Activated naive CD4-positive, alpha-beta T cell (primary cell): ENCODE results near the gene LRP10.

Experiments
- DNase-seq, 4 experiments: peaks; one replicate each; lab custom pipeline; 2025; lab: John Stamatoyannopoulos, UW

LRP10 gene

DNA sequence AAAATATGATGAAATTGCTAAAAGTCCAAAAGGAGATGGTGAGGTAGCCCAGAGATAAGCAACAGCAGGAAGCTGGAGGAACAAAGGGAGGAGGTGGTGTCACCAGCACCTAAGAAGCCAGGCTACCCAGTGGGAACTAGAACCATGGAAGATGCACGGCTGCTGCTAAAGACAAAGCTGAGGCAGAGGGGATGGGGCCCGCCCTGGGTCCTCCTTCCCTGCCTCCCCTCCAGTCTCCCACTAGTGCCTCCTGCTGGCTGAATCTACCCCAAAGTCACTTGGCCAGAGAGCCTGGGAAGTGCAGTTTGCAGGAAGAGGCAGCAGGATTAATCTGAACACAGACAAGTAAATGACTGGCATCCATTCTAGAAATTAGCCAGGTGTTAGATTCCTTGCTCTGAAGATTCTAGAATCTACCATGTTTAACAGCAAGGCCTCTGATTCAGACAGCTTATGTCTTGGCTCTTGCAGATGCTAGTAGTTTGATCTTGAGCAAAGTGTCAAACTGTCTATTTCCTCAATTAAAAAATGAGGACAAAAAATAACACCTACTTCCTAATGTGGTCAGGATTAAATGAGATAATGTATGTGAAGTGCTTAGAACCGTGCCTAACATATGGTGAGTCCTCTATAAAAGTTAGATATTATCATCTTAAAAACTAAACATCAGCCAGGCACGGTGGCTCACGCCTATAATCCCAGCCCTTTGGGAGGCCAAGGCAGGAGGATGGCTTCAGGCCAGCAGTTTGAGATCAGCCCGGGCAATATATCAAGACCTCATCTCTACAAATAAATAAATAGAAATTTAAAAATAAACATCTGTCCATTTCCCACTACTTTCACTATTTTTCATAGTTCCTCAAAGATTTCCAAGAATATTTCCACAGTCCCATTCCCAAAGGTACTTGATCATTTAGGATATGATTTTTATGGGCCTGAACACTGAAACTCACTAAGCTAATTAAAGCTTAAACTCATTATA, 5.8 kb upstream of the LRP10 start:
- DNase-seq: no peak

DNA sequence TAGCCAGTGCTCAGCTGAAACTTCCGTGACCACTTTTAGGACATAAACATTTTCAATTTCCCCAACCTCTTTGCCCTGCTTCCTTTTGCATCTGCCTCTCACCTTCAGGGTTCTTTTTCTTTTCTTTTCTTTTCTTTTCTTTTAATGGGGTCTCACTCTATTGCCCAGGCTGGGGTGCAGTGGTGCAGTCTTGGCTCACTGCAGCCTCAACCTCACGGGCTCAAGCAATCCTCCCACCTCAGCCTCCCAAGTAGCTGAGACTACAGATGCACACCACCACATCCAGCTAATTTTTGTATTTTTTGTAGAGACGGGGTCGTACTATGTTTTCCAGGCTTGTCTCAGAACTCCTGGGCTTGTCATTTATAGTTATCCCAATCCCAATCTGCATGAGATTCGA, 4.7 kb upstream of the LRP10 start:
- DNase-seq: no peak

DNA sequence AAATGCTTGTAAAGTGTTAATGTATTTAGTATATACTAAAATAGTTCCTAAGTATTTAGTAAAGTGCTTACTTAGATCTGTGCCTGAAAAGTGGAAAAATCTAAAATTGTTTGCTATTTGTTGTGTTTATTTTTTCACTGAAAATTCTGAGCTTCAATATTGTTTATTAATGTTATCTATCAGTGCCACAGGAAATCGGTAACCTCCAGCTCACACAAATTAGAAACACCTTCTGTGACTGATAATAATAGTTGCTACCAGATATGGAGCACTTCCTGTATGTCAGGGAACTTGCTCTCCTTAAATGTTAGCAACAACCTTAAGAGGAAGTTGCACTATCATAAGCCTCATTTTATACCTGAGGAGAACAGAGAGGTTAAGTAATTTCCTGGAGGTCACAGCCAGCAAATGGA, 723 bp upstream of the LRP10 start:
- DNase-seq: no peak

DNA sequence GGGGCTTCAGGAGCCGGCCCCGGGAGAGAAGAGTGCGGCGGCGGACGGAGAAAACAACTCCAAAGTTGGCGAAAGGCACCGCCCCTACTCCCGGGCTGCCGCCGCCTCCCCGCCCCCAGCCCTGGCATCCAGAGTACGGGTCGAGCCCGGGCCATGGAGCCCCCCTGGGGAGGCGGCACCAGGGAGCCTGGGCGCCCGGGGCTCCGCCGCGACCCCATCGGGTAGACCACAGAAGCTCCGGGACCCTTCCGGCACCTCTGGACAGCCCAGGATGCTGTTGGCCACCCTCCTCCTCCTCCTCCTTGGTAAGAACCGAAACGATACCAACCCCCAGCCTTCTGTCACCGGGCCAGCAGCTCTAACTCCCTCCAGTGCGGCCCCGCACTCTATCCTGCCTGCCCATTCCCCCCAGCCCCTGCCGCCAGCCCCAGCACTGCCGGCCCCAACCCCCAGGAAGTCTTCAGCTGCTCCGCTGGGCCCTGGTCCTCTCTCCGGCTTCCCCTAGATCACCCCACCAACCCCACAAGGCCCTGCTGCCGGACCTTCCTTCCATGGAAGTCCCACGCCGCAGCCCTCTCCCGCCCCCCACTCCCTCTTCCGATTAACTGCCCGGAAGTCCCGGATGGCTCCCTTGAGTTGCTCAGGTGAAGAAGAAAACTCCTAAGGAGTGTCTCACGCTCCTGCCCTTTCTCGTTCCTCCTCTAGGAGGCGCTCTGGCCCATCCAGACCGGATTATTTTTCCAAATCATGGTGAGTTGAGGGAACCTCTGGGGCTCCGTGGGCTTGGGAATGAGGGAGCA, 693 bp downstream of the LRP10 start:
- DNase-seq: peak; percentile 24 to 60 (median 46)

DNA sequence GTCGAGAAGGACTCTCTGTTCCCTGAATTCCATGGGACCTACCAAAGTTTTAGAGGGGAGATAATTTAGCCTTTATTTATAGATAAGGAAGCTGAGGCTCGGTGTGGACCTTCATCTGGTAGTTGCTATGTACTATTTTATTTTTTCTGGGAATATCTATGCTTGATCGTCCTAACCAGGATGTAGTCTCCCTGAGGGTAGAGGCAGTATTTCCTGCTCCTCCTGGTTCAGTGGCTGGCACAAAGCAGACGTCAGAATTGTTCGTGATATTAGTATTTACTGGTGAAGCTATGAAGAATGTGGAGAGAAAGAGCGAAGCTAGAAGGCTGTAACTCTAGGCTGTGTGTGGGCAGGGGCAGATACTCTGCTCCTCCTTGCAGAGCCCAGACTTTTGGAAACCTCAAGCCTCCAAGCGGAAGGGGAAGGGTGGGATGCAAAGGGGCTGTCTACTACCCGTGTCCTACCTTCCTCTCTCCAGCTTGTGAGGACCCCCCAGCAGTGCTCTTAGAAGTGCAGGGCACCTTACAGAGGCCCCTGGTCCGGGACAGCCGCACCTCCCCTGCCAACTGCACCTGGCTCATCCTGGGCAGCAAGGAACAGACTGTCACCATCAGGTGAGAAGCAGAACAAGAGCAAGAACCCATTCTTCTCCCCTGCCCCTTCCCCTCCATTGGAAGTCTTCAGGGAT, 1.4 kb downstream of the LRP10 start:
- DNase-seq: no peak

DNA sequence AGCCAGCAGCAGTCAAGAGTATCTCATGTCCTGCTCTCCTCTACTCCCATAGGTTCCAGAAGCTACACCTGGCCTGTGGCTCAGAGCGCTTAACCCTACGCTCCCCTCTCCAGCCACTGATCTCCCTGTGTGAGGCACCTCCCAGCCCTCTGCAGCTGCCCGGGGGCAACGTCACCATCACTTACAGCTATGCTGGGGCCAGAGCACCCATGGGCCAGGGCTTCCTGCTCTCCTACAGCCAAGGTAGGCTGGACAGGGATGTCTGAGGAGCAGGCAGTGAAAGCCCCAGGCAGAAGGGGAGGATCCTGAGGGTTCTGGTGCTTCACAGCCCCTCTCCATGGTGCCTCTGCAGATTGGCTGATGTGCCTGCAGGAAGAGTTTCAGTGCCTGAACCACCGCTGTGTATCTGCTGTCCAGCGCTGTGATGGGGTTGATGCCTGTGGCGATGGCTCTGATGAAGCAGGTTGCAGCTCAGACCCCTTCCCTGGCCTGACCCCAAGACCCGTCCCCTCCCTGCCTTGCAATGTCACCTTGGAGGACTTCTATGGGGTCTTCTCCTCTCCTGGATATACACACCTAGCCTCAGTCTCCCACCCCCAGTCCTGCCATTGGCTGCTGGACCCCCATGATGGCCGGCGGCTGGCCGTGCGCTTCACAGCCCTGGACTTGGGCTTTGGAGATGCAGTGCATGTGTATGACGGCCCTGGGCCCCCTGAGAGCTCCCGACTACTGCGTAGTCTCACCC, 3.6 kb downstream of the LRP10 start:
- DNase-seq: no peak

DNA sequence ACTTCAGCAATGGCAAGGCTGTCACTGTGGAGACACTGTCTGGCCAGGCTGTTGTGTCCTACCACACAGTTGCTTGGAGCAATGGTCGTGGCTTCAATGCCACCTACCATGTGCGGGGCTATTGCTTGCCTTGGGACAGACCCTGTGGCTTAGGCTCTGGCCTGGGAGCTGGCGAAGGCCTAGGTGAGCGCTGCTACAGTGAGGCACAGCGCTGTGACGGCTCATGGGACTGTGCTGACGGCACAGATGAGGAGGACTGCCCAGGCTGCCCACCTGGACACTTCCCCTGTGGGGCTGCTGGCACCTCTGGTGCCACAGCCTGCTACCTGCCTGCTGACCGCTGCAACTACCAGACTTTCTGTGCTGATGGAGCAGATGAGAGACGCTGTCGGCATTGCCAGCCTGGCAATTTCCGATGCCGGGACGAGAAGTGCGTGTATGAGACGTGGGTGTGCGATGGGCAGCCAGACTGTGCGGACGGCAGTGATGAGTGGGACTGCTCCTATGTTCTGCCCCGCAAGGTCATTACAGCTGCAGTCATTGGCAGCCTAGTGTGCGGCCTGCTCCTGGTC, 4.3 kb downstream of the LRP10 start:
- no peak for DNase-seq

DNA sequence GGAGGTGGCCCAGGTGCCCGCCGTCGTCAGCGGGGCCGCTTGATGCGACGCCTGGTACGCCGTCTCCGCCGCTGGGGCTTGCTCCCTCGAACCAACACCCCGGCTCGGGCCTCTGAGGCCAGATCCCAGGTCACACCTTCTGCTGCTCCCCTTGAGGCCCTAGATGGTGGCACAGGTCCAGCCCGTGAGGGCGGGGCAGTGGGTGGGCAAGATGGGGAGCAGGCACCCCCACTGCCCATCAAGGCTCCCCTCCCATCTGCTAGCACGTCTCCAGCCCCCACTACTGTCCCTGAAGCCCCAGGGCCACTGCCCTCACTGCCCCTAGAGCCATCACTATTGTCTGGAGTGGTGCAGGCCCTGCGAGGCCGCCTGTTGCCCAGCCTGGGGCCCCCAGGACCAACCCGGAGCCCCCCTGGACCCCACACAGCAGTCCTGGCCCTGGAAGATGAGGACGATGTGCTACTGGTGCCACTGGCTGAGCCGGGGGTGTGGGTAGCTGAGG, 5.5 kb downstream of the LRP10 start:
- no peak for DNase-seq

DNA sequence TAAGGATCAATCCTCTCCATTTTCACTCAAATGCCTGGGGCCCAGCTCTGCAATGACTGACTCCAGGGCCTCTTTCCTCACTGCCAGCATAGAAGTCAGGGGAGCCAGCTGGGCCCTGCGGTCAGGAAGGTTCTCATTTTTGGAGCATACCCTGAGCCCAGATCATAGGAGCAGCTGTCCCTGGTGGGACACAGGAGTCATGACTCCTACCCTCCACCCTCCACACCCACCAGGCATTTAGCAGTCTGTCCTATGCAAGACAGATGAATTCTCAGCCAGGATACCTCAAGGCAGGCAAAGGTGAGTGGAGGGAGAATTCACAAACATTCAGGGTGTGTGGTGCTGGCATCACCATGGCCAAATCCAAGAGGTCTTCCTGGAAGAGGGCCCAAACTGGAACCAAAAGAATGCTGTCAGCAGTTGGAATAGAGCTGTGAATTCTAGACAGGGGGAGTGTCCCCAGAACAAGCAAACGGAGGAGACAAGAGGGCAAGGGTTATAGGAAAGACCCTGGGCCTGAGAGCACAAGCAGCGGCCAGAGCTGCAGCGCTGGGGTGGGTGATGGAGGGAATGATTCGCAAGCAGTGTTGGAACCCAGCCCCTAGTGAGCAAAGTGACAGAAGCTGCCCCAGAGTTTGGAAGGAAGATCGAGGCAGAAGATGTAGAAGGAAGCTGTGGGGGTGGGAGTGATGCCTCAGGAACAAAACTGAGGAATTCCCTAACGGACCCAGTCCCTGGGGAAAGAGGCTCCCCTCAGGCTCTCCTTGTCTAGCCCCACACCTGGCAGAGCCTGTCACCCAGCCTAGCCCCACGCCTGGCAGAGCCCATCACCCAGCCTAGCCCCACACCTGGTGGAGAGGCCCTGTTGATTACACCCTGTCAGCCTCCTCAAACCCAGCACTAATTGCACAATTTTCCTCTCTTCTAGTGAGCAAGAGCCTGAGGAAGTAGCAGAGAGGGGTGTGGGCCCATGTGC, 7.0 kb downstream of the LRP10 start:
- DNase-seq: no peak

DNA sequence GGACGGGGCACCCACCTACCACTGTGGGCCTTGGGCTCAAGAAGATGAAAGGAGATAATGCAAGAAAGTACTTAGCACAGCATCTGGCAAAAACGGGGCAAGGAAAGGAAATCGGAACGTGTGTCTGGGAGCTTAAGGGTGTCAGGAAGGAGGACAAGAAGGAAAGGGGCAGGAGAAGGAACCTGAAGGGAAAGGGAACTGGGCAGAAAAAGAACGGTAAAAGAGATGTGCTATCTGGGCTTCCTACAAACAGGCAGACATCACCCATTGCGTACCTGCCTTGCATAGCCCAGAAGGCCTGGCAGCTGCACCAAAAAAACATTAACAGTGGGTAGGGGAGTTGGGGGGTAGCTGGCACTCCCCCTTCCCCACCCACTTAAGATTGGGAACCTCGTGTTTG, 10.5 kb downstream of the LRP10 start:
- DNase-seq: no peak

DNA sequence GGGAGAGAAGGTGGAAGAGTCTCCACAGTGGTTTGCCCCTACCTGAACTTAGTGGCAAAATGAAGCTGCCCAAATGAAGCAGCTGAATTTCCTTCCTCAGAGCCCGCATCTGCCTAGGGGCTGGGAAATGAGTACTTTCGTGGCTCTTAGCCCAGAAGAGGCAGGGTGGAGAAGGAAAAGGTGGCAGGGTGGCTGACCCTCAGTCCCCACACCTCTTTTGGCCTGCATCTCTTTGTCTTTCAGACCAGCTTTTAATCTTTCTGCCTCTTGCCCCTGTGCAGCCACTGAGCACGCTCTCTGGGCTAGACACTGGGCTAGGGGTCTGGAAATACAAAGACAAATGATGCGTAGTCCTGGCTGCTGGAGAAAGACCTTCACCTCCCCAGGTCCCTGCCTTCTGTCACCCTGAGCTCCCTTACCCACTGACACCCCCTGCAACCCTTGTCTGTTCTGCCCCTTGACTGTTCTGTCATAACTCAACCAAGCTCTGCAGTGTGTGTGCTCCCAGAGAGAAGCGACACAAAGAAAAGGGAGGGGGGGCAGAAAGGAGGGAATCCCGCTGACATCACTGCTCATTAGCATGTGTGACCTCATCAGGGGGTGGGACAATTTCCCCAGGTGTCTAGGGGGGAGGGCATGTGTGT, 11.1 kb downstream of the LRP10 start:
- DNase-seq: peak in 1 of 4 experiments; percentile 29

DNA sequence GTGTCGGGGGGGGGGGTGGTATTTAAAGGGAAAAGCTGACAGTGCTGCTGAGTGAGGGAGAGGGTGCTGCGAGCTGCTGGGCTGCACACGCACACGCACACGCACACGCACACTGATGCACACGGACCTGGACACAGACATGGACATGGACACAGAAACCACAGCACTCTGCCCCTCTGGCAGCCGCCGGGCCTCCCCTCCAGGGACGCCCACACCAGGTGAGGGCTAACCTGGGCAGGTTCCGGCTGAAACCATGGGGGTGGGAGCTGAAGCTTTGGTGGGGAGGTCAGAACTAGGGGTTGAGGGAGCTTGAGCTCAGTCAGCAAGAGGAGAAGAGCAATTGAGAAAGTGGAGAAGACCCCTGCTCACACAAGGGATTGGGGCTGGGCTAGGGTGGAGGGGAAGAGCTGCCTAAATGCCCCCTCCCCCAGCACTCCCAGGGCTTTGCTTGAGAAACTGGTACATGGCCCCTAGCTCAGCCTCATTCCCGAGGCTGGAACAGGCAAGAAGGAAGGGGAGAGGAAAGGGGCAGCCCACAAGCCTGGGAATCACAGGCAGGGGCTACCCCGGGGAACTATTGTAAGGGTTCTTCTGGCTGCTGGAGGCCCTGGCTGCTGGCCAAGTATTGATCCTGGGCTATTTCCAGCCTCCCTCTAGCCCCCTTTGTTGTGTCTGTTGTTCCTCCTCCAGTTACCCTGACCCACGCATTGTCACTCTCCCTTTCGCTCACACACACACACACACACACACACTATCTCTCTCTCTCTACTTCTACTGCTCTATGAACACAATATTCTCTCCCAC, 11.8 kb downstream of the LRP10 start, which contains the start of gene REM2:
REM2 (plus strand) TSS at position 50 of the 804 bp plus-strand sequence; CDS start at position 116, 66 bp downstream.
- no peak for DNase-seq

DNA sequence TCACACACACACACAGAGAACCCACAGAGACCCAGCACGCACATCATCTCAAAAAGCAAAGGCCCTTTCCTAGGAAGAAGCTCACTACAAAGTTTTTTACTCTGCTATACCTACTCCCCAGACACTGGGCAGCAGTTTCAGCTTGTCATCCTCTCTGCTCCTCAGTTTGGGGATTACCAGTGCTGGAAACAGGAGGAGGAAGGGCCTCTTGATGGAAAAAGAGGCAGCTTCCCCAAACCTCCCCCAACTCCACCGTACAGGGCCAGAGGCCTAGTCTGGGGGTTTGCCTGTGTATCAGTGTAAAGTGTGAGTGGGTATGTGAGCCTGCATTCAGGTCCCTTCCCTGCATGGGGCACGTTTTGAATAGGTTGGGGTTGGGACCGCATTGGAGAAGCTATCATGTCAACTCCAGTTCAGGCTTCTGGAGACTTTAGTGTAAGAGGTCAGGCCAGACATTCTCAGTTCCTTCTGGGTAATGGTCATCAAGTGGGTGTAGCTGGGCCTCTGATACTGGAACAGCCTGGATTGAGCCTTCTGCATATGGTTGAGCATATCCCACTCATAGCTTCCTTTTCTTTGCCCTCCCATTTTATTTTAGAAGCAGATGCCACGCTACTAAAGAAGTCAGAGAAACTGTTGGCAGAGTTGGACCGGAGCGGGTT, 12.7 kb downstream of the LRP10 start:
- DNase-seq: no peak

DNA sequence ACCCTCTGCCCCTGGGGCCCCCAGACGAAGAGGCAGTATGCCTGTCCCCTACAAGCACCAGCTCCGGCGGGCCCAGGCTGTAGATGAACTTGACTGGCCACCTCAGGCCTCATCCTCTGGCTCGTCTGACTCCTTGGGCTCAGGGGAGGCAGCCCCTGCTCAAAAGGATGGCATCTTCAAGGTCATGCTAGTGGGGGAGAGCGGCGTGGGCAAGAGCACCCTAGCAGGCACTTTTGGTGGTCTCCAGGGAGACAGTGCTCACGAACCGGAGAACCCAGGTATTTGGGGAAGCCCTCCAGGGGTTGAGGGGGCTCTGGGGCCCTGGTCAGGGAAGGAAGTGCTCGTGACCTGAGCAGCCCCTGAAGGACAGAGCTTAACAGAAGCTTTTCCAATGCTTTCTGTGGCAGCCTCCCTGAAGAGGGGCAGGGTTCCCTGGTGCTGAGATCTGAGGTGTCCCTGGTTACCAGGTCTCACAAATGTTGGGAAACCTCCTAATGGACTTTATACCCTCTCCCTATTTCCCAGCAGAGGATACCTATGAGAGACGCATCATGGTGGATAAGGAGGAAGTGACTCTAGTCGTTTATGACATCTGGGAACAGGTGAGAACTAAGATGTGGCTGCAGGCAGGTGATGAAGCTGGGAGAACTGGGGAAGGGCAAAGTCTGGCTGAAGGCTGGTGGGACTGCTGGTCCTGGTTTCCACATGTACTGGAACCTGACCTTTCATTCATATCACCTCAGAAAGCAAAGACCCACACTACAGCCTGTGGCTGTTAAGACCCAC, 13.4 kb downstream of the LRP10 start:
- DNase-seq: no peak

DNA sequence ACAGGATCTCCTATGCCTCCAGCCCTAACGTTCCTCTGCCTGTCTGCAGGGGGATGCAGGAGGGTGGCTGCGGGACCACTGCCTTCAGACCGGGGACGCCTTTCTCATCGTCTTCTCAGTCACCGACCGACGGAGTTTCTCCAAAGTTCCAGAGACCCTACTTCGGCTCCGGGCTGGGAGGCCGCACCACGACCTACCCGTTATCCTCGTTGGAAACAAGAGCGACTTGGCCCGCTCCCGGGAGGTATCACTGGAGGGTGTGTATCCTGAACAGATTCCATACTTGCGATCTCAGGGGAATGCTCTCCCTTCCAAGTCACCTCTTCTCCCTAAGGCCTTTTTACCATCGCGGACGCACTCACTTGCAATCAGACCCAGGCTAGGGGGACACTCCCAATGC, 14.4 kb downstream of the LRP10 start:
- no peak for DNase-seq

DNA sequence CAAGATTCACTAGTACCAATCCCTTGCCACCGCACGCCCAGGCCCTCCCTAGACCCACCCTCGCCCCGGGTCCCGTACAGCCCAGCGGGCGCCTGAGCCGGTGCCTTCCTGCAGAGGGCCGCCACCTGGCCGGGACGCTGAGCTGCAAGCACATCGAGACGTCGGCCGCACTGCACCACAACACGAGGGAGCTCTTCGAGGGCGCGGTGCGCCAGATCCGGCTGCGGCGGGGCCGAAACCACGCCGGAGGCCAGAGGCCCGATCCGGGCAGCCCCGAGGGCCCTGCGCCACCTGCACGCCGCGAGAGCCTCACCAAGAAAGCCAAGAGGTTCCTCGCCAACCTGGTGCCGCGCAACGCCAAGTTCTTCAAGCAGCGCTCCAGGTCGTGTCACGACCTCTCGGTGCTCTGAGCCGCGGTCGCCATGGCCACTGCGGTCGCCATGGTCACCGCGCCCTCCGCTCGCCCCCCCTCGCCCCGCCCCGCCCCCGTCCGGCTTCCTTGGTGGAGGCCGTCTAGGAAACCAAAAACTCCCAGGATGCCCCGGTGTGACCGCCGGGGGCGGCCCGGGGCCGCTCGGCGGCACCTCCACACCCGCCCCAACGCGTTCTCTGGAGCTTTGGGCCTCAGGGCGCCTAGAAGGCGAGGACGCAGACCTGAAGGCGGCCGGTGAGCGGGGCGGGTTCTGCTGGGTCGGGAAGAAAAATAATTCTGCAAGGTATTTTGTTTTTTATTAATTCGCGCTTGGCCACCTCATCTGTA, 15.1 kb downstream of the LRP10 start:
- peak in 3 of 4 experiments; percentile 46 to 68 (median 51) for DNase-seq
